HepG2 (cell line): Measurements from ENCODE around the gene ARPIN. TPM values are rescaled to one million over a fixed set of nuclear protein-coding genes. Genes with fewer than 3 reads are reported as not detected.

ENCODE experiments used
- AHDC1 ChIP-seq: sonication (generic); formaldehyde crosslinking; IDR thresholded peaks from 2 replicates; pipeline ENCODE4 v1.5.1; 2020; ENCODE audit warnings: mild to moderate bottlenecking, missing genetic modification reagents, borderline replicate concordance
- ATM ChIP-seq: fragments of 450-650 bp; IDR thresholded peaks from 2 replicates; pipeline ENCODE4 v1.7.1; 2017; ENCODE audit warnings: mild to moderate bottlenecking, borderline replicate concordance
- FOSL2 ChIP-seq: sonication (generic); formaldehyde crosslinking; IDR thresholded peaks from 2 replicates; pipeline ENCODE4 v1.4.0; 2020; ENCODE audit warnings: missing genetic modification reagents
- GTF2F1 ChIP-seq: fragments of 150-350 bp; IDR thresholded peaks from 2 replicates; pipeline ENCODE4 v1.6.1; 2014; ENCODE audit warnings: low read length
- HES4 ChIP-seq: sonication (generic); formaldehyde crosslinking; IDR thresholded peaks from 2 replicates; pipeline ENCODE4 v1.9.0; 2021; ENCODE audit warnings: mild to moderate bottlenecking, missing genetic modification reagents, borderline replicate concordance
- HHEX ChIP-seq: IDR thresholded peaks from 2 replicates; pipeline ENCODE4 v1.6.1; 2016; ENCODE audit warnings: control low read depth
- HOXA5 ChIP-seq: sonication (generic); formaldehyde crosslinking; IDR thresholded peaks from 2 replicates; pipeline ENCODE4 v1.4.0; 2020; ENCODE audit warnings: missing genetic modification reagents
- KLF13 ChIP-seq: sonication (generic); formaldehyde crosslinking; IDR thresholded peaks from 2 replicates; pipeline ENCODE4 v1.4.0; 2020; ENCODE audit warnings: mild to moderate bottlenecking, missing genetic modification reagents
- KLF15 ChIP-seq: sonication (generic); formaldehyde crosslinking; IDR thresholded peaks from 2 replicates; pipeline ENCODE4 v1.8.1; 2023; ENCODE audit warnings: borderline replicate concordance, mild to moderate bottlenecking, inconsistent platforms, missing genetic modification reagents, mixed read lengths
- KLF9 ChIP-seq: IDR thresholded peaks from 2 replicates; pipeline ENCODE4 v1.6.1; 2016; ENCODE audit warnings: low read depth
- LCORL ChIP-seq, 2 experiments: fragments of 450-650 bp in 1 of 2; sonication (generic) in 1 of 2; formaldehyde crosslinking in 1 of 2; IDR thresholded peaks; 2 replicates each; pipeline versions ENCODE4 v1.5.0 to v1.6.1; 2017 to 2020; ENCODE audit warnings: antibody characterized with exemption in 1 of 2, missing genetic modification reagents in 1 of 2
- PHF20 ChIP-seq: sonication (generic); formaldehyde crosslinking; IDR thresholded peaks from 2 replicates; pipeline ENCODE4 v1.5.0; 2020; ENCODE audit warnings: mild to moderate bottlenecking, missing genetic modification reagents
- PITX1 ChIP-seq: sonication (generic); formaldehyde crosslinking; IDR thresholded peaks from 2 replicates; pipeline ENCODE4 v1.5.1; 2020; ENCODE audit warnings: mild to moderate bottlenecking, missing genetic modification reagents
- PREB ChIP-seq: sonication (generic); formaldehyde crosslinking; IDR thresholded peaks from 2 replicates; pipeline ENCODE4 v1.4.0; 2020; ENCODE audit warnings: missing genetic modification reagents
- YEATS2 ChIP-seq: sonication (generic); formaldehyde crosslinking; IDR thresholded peaks from 2 replicates; pipeline ENCODE4 v1.4.0; 2020; ENCODE audit warnings: missing genetic modification reagents, borderline replicate concordance
- ZIK1 ChIP-seq: sonication (generic); formaldehyde crosslinking; IDR thresholded peaks from 2 replicates; pipeline ENCODE4 v1.5.0; 2020; ENCODE audit warnings: mild to moderate bottlenecking, low read depth, missing genetic modification reagents, borderline replicate concordance
- ZNF558 ChIP-seq: sonication (generic); formaldehyde crosslinking; IDR thresholded peaks from 2 replicates; pipeline ENCODE4 v1.9.0; 2022; ENCODE audit warnings: mild to moderate bottlenecking, missing genetic modification reagents, borderline replicate concordance
- ZNF766 ChIP-seq: sonication (generic); formaldehyde crosslinking; IDR thresholded peaks from 2 replicates; pipeline ENCODE4 v1.5.0; 2020; ENCODE audit warnings: missing genetic modification reagents, borderline replicate concordance
- polyA plus RNA-seq, 8 experiments: library from polyadenylated mRNA; depleted of rRNA in 3 of 8; stranded (reverse) in 7 of 8; unstranded in 1 of 8; fragments of >200 nt; fragmentation: Illumina TruSeq in 4 of 8; extraction: Trizol in 4 of 8; gene quantifications; 2 replicates each; pipeline versions ENCODE4 v1.2.1 to v1.2.3, GENCODE V29; 2011 to 2016; ENCODE audit warnings: low read depth in 4 of 8, missing spikeins in 1 of 8, mixed read lengths in 1 of 8; ENCODE audit not compliant: insufficient read depth in 1 of 8
- total RNA-seq, 5 experiments: library from RNA; depleted of rRNA; stranded (reverse); fragments of >200 nt; fragmentation: Illumina TruSeq; extraction: Trizol; gene quantifications; 2 replicates each; pipeline ENCODE4 v1.2.3, GENCODE V29; 2016; ENCODE audit warnings: low read depth in 1 of 5
- TF ChIP-seq, protein P1 (sequence below): sonication (generic); formaldehyde crosslinking; conservative IDR thresholded peaks from 2 replicates; pipeline ENCODE4 v1.4.0; 2020; ENCODE audit warnings: mild to moderate bottlenecking, missing genetic modification reagents, moderate library complexity

Gene ARPIN
- total and polyA plus RNA-seq, 2 of the 13 experiments (the other 11 are each of a cell fraction or from before 2014, with no cell fraction given): 2.8 to 5.0 TPM

GRCh38 chr15:89912674-89913396 is at the start of gene ARPIN (continued):
- TF ChIP-seq AHDC1 (CRISPR knock-in tag): no peak
- TF ChIP-seq ATM: no peak
- no peak for TF ChIP-seq FOSL2 (CRISPR knock-in tag)
- peak; percentile 23; the same call in 1 of the 2 replicates for TF ChIP-seq PITX1 (CRISPR knock-in tag)
- TF ChIP-seq ZNF558: 0 out of 2 replicates have a peak, but pooled peaks have one; percentile 15
- no peak for TF ChIP-seq LCORL (IDR thresholded peaks at IDR 0.05)
- no peak for TF ChIP-seq LCORL (CRISPR knock-in tag; IDR thresholded peaks at IDR 0.05)
- no peak for TF ChIP-seq HOXA5
- TF ChIP-seq PHF20 (CRISPR knock-in tag): peak; percentile 31; the same call in 1 of the 2 replicates
- no peak for TF ChIP-seq HHEX (CRISPR knock-in tag)
- TF ChIP-seq, protein P1, sequence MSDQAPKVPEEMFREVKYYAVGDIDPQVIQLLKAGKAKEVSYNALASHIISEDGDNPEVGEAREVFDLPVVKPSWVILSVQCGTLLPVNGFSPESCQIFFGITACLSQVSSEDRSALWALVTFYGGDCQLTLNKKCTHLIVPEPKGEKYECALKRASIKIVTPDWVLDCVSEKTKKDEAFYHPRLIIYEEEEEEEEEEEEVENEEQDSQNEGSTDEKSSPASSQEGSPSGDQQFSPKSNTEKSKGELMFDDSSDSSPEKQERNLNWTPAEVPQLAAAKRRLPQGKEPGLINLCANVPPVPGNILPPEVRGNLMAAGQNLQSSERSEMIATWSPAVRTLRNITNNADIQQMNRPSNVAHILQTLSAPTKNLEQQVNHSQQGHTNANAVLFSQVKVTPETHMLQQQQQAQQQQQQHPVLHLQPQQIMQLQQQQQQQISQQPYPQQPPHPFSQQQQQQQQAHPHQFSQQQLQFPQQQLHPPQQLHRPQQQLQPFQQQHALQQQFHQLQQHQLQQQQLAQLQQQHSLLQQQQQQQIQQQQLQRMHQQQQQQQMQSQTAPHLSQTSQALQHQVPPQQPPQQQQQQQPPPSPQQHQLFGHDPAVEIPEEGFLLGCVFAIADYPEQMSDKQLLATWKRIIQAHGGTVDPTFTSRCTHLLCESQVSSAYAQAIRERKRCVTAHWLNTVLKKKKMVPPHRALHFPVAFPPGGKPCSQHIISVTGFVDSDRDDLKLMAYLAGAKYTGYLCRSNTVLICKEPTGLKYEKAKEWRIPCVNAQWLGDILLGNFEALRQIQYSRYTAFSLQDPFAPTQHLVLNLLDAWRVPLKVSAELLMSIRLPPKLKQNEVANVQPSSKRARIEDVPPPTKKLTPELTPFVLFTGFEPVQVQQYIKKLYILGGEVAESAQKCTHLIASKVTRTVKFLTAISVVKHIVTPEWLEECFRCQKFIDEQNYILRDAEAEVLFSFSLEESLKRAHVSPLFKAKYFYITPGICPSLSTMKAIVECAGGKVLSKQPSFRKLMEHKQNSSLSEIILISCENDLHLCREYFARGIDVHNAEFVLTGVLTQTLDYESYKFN (CRISPR knock-in tag): no peak
- TF ChIP-seq HES4 (CRISPR knock-in tag): peak; percentile 43; the same call in 1 of the 2 replicates
- no peak for TF ChIP-seq ZNF766 (CRISPR knock-in tag)
- no peak for TF ChIP-seq GTF2F1
- TF ChIP-seq YEATS2 (CRISPR knock-in tag): peak; percentile 19; the same call in 1 of the 2 replicates
- TF ChIP-seq ZIK1 (CRISPR knock-in tag): no peak
- TF ChIP-seq PREB: no peak
- TF ChIP-seq KLF9: no peak
- no peak for TF ChIP-seq KLF13 (CRISPR knock-in tag)
- TF ChIP-seq KLF15: no peak
